ENCODE measurements around the gene MALRD1. TPM values are rescaled to one million over a fixed set of nuclear protein-coding genes. Genes with fewer than 3 reads are reported as not detected.

MALRD1 gene
- total and polyA plus RNA-seq, 4 donors = 0.17 to 17.9 (median 4.1) TPM

- ATAC-seq (ENCODE audit: insufficient read depth, low FRiP score) (no peak), DNase-seq (no peak)
- Histone ChIP-seq H3K4me1 (ENCODE audit: control insufficient read depth in 5 of 5, insufficient read depth in 5 of 5, low read length in 5 of 5) (no peaks in the 10 kb centered on the region), H3K27me3 (ENCODE audit: control insufficient read depth in 3 of 3, insufficient read depth in 3 of 3, low read length in 2 of 3) (no peaks in the 10 kb centered on the region), H3K4me3 (no peak overlapping the region), H3K36me3 (ENCODE audit: control insufficient read depth in 4 of 4, insufficient read depth in 4 of 4, low read length in 4 of 4) (no peaks in the 10 kb centered on the region), H3K27ac (ENCODE audit: low read depth in 1 of 2, low read length in 1 of 2) (no peak overlapping the region), H3K9ac (ENCODE audit: insufficient read depth in 1 of 2, low read length in 2 of 2) (no peak overlapping the region), H3K9me3 (ENCODE audit: control insufficient read depth in 4 of 4, insufficient read depth in 3 of 4, low read length in 3 of 4) (no peaks in the 10 kb centered on the region)
- no peak for TF ChIP-seq CTCF (IDR thresholded peaks at IDR 0.05; ENCODE audit: control extremely low read depth, extremely low read depth)
- 69 to 70% methylated on average over 5 of the region's 5 CpGs for WGBS, 2 donors
Observed at GRCh38 chr10:19096501-19097073, 48.0 kb downstream of the MALRD1 start.

- ATAC-seq (ENCODE audit: insufficient read depth, low FRiP score) (no peak), DNase-seq (no peak)
- Histone ChIP-seq H3K27me3 (ENCODE audit: control insufficient read depth in 3 of 3, insufficient read depth in 3 of 3, low read length in 2 of 3) (no peaks in the 10 kb centered on the region), H3K9ac (ENCODE audit: insufficient read depth in 1 of 2, low read length in 2 of 2) (no peak overlapping the region), H3K9me3 (ENCODE audit: control insufficient read depth in 4 of 4, insufficient read depth in 3 of 4, low read length in 3 of 4) (no peaks in the 10 kb centered on the region), H3K4me3 (no peak overlapping the region), H3K27ac (ENCODE audit: low read depth in 1 of 2, low read length in 1 of 2) (no peak overlapping the region), H3K36me3 (ENCODE audit: control insufficient read depth in 4 of 4, insufficient read depth in 4 of 4, low read length in 4 of 4) (no peaks in the 10 kb centered on the region), H3K4me1 (ENCODE audit: control insufficient read depth in 5 of 5, insufficient read depth in 5 of 5, low read length in 5 of 5) (no peaks in the 10 kb centered on the region)
- 86 to 90% methylated on average over 3 of the region's 3 CpGs for WGBS, 2 donors
- no peak for TF ChIP-seq CTCF (IDR thresholded peaks at IDR 0.05; ENCODE audit: control extremely low read depth, extremely low read depth)
Observed at GRCh38 chr10:19097151-19097550, 48.5 kb downstream of the MALRD1 start.

GRCh38 chr10:19098803-19099202, 50.2 kb downstream of the MALRD1 start:
- DNase-seq = no peak

More at GRCh38 chr10:19098803-19099202, 50.2 kb downstream of the MALRD1 start:
- H3K27me3 ChIP-seq (ENCODE audit: control insufficient read depth in 3 of 3, insufficient read depth in 3 of 3, low read length in 2 of 3) = no peaks in the 10 kb centered on the region
- no peak overlapping the region for H3K9ac ChIP-seq (ENCODE audit: insufficient read depth in 1 of 2, low read length in 2 of 2)
- H3K4me1 ChIP-seq (ENCODE audit: control insufficient read depth in 5 of 5, insufficient read depth in 5 of 5, low read length in 5 of 5) = no peaks in the 10 kb centered on the region
- no peak overlapping the region for H3K27ac ChIP-seq (ENCODE audit: low read depth in 1 of 2, low read length in 1 of 2)
- H3K9me3 ChIP-seq (ENCODE audit: control insufficient read depth in 4 of 4, insufficient read depth in 3 of 4, low read length in 3 of 4) = no peaks in the 10 kb centered on the region
- WGBS, 2 donors = 83 to 87% methylated on average over 7 of the region's 7 CpGs
- no peak for TF ChIP-seq CTCF (IDR thresholded peaks at IDR 0.05; ENCODE audit: control extremely low read depth, extremely low read depth)
- no peaks in the 10 kb centered on the region for H3K36me3 ChIP-seq (ENCODE audit: control insufficient read depth in 4 of 4, insufficient read depth in 4 of 4, low read length in 4 of 4)
- no peak for ATAC-seq (ENCODE audit: insufficient read depth, low FRiP score)
- H3K4me3 ChIP-seq = no peak overlapping the region
